CD8-positive, alpha-beta memory T cell (primary cell): ENCODE results near the gene BICDL2. TPM values are rescaled to one million over a fixed set of nuclear protein-coding genes. Genes with fewer than 3 reads are reported as not detected.

Experiments used
- CTCF ChIA-PET: fragments of 350-600 bp; sonication (Branson Sonifier 250); formaldehyde crosslinking; loops from one replicate; lab custom pipeline; 2021; ENCODE audit warnings: antibody characterized with exemption; lab: Charles Lee
- POLR2A ChIA-PET: fragments of 350-600 bp; sonication (Branson Sonifier 250); formaldehyde crosslinking; loops from one replicate; lab custom pipeline; 2021; ENCODE audit warnings: antibody characterized with exemption; lab: Charles Lee
- DNase-seq, 5 donors: peaks; one replicate each; pipeline versions ENCODE4 v3.0.0 to v3.0.0-alpha.2; 2020 to 2022; ENCODE audit warnings: mixed read lengths in 1 of 5
- H3K27ac ChIP-seq: one replicate; pipeline ENCODE4 v1.7.0; 2013; ENCODE audit warnings: low read depth, mild to moderate bottlenecking, low read length, moderate library complexity
- H3K27me3 ChIP-seq: 2 replicates; pipeline ENCODE4 v1.7.0; 2013; ENCODE audit warnings: low read length, mild to moderate bottlenecking; ENCODE audit not compliant: insufficient read depth, poor library complexity, severe bottlenecking
- H3K36me3 ChIP-seq: 2 replicates; pipeline ENCODE4 v1.7.0; 2013; ENCODE audit warnings: mild to moderate bottlenecking, low read length, moderate library complexity; ENCODE audit not compliant: insufficient read depth
- H3K4me1 ChIP-seq: 2 replicates; pipeline ENCODE4 v1.7.0; 2013; ENCODE audit warnings: mild to moderate bottlenecking, low read length, moderate library complexity; ENCODE audit not compliant: insufficient read depth
- H3K4me3 ChIP-seq: 2 replicates; pipeline ENCODE4 v1.7.0; 2013; ENCODE audit warnings: mild to moderate bottlenecking, low read length
- H3K9me3 ChIP-seq: 2 replicates; pipeline ENCODE4 v1.7.0; 2013; ENCODE audit warnings: mild to moderate bottlenecking, low read length
- H3K27ac Mint-ChIP-seq, 8 donors: one replicate each; pipeline ENCODE4 v1.8.0; 2020 to 2021; ENCODE audit warnings: mixed read lengths in 8 of 8, mild to moderate bottlenecking in 6 of 8, inconsistent platforms in 3 of 8, moderate library complexity in 3 of 8
- H3K27me3 Mint-ChIP-seq, 2 donors: one replicate each; pipeline ENCODE4 v1.8.0; 2020 to 2021; ENCODE audit warnings: mixed read lengths in 2 of 2, mild to moderate bottlenecking in 1 of 2, moderate library complexity in 1 of 2
- H3K36me3 Mint-ChIP-seq, 3 donors: one replicate each; pipeline ENCODE4 v1.8.0; 2020 to 2021; ENCODE audit warnings: mixed read lengths in 3 of 3, inconsistent platforms in 1 of 3, mild to moderate bottlenecking in 1 of 3
- H3K4me1 Mint-ChIP-seq, 3 donors: one replicate each; pipeline ENCODE4 v1.8.0; 2020 to 2021; ENCODE audit warnings: mixed read lengths in 3 of 3, inconsistent platforms in 1 of 3, mild to moderate bottlenecking in 1 of 3
- H3K4me3 Mint-ChIP-seq, 7 donors: one replicate each; pipeline ENCODE4 v1.8.0; 2020 to 2021; ENCODE audit warnings: mixed read lengths in 7 of 7, mild to moderate bottlenecking in 6 of 7, moderate library complexity in 4 of 7, inconsistent platforms in 2 of 7
- H3K9me3 Mint-ChIP-seq, 5 donors: one replicate each; pipeline ENCODE4 v1.8.0; 2020 to 2022; ENCODE audit warnings: mixed read lengths in 5 of 5, mild to moderate bottlenecking in 3 of 5, moderate library complexity in 2 of 5, inconsistent platforms in 1 of 5
- polyA plus RNA-seq: library from polyadenylated mRNA; unstranded; fragments of 300-500 nt; fragmentation: Illumina TruSeq; gene quantifications from one replicate; pipeline ENCODE4 v1.2.3, GENCODE V29; 2021
- total RNA-seq, 2 experiments: library from RNA; stranded (reverse); gene quantifications; one replicate each; pipeline ENCODE4 v1.2.3, GENCODE V29; 2021

The BICDL2 gene
- total and polyA plus RNA-seq, 3 experiments from 2014 or later: not detected

DNA sequence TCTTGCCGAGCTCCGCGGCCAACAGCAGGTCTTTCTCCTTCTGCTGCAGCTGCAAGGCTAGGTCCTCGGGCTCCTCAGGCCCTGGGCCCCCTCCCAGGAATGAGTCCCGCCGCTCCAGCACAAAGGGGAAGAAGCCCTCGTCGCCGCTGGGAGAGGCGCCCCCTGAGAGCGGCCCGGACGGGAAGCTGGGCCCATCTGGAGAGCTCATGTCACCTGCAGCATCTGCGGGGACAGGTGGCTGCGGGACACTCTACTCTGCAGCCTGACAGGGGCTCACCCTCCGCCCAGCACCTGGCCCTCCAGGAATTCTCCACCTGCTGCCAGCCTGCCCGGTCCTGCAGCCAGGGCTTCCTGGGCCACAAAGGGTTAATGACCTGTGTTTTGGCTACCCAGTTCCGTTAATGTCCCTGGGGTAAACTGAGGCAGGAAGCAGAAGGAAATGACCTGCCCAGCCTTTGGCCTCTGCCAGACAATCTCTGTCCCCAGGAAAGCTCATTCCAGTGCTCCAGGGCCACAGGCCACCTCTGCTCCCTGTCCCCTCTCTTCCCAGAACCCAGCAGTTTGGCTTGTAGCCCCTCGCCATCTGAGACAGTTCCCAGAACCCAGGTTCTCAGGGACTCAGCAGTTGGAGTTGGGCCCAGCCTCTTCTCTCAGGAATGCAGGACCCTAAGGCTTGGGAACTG lies 1.3 kb downstream of the BICDL2 start:
- Mint-ChIP-seq H3K4me3 (peak overlapping the region in 5 of 7 donors; percentile 3 to 64 (median 32)), H3K36me3 (no peaks in the 10 kb centered on the region), H3K27ac (peak overlapping the region in 1 of 8 donors; percentile 24), H3K9me3 (no peaks in the 10 kb centered on the region), H3K27me3 (peaks cover 50 to 66% of the 10 kb centered on the region in 2 donors), H3K4me1 (peaks cover 5 to 16% (median 9%) of the 10 kb centered on the region in 3 donors)
- Histone ChIP-seq H3K4me1 (peaks cover 11% of the 10 kb centered on the region), H3K27me3 (peaks cover 63% of the 10 kb centered on the region), H3K9me3 (no peaks in the 10 kb centered on the region), H3K4me3 (no peak overlapping the region), H3K36me3 (no peaks in the 10 kb centered on the region), H3K27ac (no peak overlapping the region)
- POLR2A ChIA-PET: interaction anchor here (0.8 to 1.3 kb wide), 3 partner anchors 10 to 90 kb away, joined by 4 to 14 read pairs (median 4); no protein-coding TSS in a partner anchor
- CTCF ChIA-PET: interaction anchor here (1.1 to 17.8 kb wide), 8 partner anchors 10 to 144 kb away, joined by 3 to 289 read pairs (median 10); partner anchors contain the start of genes CLDN9 and ZNF213
- no peak for DNase-seq

DNA sequence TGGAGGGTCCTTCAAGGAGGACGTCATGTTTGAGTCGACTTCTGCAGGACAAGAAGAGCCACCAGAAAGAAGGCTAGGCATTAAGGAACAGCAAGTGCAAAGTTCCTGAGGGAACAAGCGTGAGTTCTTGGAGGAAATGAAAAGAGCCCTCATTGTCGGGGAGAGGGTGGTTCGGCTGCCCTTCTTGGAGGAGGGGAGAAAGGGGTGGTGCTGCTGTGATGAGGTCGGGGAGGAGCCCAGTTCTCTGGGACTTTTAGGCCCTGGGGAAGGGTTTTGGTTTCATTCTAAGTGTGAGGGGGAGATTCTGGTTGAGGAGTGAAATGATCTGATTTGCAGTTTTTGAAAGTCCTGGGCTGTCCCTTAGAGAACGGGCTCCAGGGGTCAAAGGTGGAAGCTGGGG lies 4.1 kb downstream of the BICDL2 start:
- no peaks in the 10 kb centered on the region for H3K36me3 Mint-ChIP-seq
- H3K27ac Mint-ChIP-seq: no peak overlapping the region
- H3K4me1 Mint-ChIP-seq: peaks cover 19 to 41% (median 21%) of the 10 kb centered on the region in 3 donors
- ChIA-PET CTCF (interaction anchor here (0.8 to 17.8 kb wide), 16 partner anchors 9 to 135 kb away, joined by 3 to 289 read pairs (median 8); partner anchors contain the start of genes BICDL2, CLDN9, MMP25 and TNFRSF12A), POLR2A (interaction anchor here (1.4 kb wide), 1 partner anchor 97 kb away, joined by 5 read pairs; no protein-coding TSS in a partner anchor)
- no peak overlapping the region for H3K4me3 Mint-ChIP-seq
- Histone ChIP-seq H3K27ac (no peak overlapping the region), H3K27me3 (peaks cover 41% of the 10 kb centered on the region), H3K4me1 (peaks cover 31% of the 10 kb centered on the region), H3K4me3 (no peak overlapping the region), H3K36me3 (no peaks in the 10 kb centered on the region), H3K9me3 (no peaks in the 10 kb centered on the region)
- H3K27me3 Mint-ChIP-seq: peaks cover 44 to 50% of the 10 kb centered on the region in 2 donors
- H3K9me3 Mint-ChIP-seq: peaks cover 0 to 2% (median 0%) of the 10 kb centered on the region in 5 donors
- no peak for DNase-seq

DNA sequence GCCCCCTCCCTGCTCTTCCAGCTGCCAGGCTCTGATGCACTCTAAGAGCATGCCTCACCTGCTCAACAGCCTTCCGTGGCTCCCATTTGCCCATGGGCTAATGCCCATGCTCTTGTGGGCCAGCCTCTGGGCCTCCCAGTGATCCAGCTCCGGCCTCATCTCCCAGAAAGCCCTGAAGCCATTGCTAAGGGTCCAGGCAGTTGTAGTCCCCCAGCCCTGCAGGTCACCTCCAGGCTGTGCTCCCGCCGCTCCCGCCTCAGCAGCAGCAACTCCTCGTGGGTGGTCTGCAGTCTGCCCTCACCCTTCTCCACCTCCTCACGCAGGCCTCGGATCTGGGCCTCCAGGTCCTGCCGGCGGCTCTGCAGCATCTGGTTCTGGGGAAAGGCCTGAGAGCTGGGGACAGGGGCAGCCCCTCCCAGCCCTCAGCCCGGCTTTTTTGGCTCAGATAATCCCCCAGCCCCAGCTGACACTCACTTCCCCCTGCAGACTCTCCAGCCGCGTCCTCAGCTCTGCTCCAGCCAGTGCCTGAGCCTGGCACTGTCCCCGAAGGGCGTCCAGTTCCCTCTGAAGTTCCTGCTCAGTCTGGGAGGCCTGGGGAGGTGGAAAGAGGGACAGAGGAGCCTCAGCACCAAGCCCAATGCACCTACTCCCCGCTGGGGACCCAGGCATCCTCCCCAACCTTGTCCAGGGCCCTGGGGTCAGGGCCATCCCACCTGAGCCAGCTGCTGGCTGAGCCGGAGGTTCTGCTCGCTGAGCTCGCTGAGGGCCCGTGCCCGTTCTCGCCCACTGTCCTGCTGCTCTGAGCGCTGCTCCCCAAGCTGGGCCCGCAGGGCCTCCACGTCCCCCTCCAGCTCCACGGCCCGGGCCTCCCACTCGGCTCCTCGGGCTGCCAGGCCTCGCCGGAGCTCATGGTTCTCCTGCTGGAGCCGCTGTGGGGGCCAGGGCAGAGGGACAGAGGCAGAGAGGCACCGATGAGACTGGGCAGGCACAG lies 6.2 kb downstream of the BICDL2 start:
- H3K4me1 ChIP-seq: peaks cover 21% of the 10 kb centered on the region
- H3K4me3 Mint-ChIP-seq: peak overlapping the region in 6 of 7 donors; percentile 11 to 85 (median 68)
- CTCF ChIA-PET: interaction anchor here (0.8 to 17.8 kb wide), 17 partner anchors 10 to 179 kb away, joined by 3 to 289 read pairs (median 12); partner anchors contain the start of genes BICDL2, CLDN9, HCFC1R1 and IL32
- POLR2A ChIA-PET: interaction anchor here (0.9 to 1.4 kb wide), 6 partner anchors 13 to 128 kb away, joined by 3 to 6 read pairs (median 5); partner anchors contain the start of gene MMP25
- H3K4me1 Mint-ChIP-seq: peaks cover 12 to 38% (median 21%) of the 10 kb centered on the region in 3 donors
- H3K36me3 ChIP-seq: peaks cover 7% of the 10 kb centered on the region
- no peak overlapping the region for H3K4me3 ChIP-seq
- no peaks in the 10 kb centered on the region for H3K9me3 ChIP-seq
- no peak for DNase-seq
- no peak overlapping the region for H3K27ac ChIP-seq
- H3K9me3 Mint-ChIP-seq: peaks cover 0 to 2% (median 0%) of the 10 kb centered on the region in 5 donors
- peak overlapping the region in 1 of 8 donors; percentile 59 for H3K27ac Mint-ChIP-seq
- H3K27me3 Mint-ChIP-seq: peaks cover 32 to 37% of the 10 kb centered on the region in 2 donors
- peaks cover 22% of the 10 kb centered on the region for H3K27me3 ChIP-seq
- peaks cover 0 to 16% (median 0%) of the 10 kb centered on the region in 3 donors for H3K36me3 Mint-ChIP-seq

DNA sequence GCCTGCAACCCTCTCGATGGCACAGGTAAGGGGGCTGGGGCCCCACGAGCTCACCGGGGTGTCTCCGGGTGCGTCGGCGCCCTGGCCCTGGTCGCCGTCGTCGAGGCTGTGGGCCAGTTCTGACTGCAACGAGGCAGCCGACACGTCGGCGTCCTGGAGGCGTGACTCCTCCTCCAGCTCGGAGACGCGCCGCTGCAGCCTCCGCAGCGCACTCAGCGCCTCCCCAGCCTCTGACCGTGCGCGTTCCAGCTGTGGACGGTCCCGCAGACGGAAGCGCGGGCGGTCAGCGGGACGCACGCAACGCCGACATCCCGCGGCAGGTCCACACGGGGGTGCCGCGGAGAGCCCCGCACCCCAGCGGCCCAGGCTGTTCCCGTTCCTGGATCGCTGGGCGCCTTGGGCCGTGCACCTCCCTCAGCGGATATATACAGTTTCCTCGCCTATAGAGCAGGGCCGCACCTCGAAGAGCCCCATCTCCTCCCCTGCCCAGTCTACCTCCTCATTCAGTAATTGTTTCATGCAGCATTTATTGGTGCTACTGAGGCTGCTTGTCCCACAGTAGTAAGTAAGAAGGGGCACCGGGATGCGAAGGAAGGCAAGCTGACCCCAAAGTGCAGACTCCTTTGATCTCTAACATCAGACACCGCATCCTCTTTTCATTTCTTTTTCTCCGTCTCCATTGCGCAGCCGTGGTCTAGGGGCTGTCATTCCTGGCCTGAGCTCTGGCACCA lies 7.1 kb downstream of the BICDL2 start:
- H3K27me3 ChIP-seq: peaks cover 18% of the 10 kb centered on the region
- H3K4me3 ChIP-seq: peak overlapping the region; percentile 8

DNA sequence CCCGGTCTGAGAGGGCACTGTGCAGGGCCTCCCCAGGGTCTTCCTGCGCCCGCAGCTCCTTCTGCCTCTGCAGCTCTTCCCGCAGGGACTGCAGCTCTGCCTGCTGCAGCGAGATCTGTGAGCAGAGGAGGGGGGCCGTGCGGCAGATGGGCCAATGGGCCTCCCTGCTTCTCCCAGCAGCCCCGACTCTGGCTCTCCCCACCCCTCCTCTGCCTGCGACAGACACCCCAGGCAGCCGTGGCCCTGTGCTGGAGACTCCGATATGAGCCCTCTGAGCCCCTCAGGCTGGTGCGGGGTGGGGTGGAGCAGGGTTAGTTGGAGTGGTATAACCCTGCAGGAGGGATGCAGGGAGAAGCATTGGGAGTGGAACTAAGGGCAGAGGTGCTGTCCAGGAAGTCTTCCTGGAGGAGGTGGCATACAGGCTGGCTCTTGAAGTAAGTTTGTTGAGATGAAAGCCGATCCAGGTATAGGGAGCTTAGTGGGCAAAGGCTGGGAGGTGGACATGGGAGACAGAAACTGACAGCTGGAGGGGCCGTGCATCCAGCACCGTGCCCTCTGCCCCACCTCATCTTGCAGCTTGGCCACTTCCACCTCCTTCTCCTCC lies 7.9 kb downstream of the BICDL2 start:
- POLR2A ChIA-PET: interaction anchor here (0.6 to 1.5 kb wide), 6 partner anchors 9 to 91 kb away, joined by 3 to 7 read pairs (median 4); partner anchors contain the start of genes IL32 and TNFRSF12A
- Mint-ChIP-seq H3K36me3 (peaks cover 0 to 21% (median 3%) of the 10 kb centered on the region in 3 donors), H3K9me3 (peaks cover 0 to 2% (median 0%) of the 10 kb centered on the region in 5 donors), H3K27ac (no peak overlapping the region), H3K4me1 (peaks cover 18 to 43% (median 27%) of the 10 kb centered on the region in 3 donors), H3K27me3 (peaks cover 21 to 24% of the 10 kb centered on the region in 2 donors), H3K4me3 (peak overlapping the region; percentile 3 to 73 (median 28))
- CTCF ChIA-PET: interaction anchor here (0.6 to 17.8 kb wide), 18 partner anchors 8 to 236 kb away, joined by 3 to 289 read pairs (median 4); partner anchors contain the start of genes BICDL2, CLDN9, HCFC1R1 and IL32
- DNase-seq: no peak
- Histone ChIP-seq H3K27ac (no peak overlapping the region), H3K4me1 (peaks cover 24% of the 10 kb centered on the region), H3K4me3 (peak overlapping the region; percentile 8), H3K36me3 (peaks cover 7% of the 10 kb centered on the region), H3K9me3 (no peaks in the 10 kb centered on the region), H3K27me3 (peaks cover 18% of the 10 kb centered on the region)

More for the DNA sequence above, 7.1 kb downstream of the BICDL2 start:
- H3K36me3 ChIP-seq: peaks cover 7% of the 10 kb centered on the region
- H3K27ac ChIP-seq: no peak overlapping the region
- H3K27me3 Mint-ChIP-seq: peaks cover 27 to 30% of the 10 kb centered on the region in 2 donors
- peaks cover 0 to 2% (median 0%) of the 10 kb centered on the region in 5 donors for H3K9me3 Mint-ChIP-seq
- DNase-seq: no peak
- H3K4me1 Mint-ChIP-seq: peaks cover 12 to 38% (median 21%) of the 10 kb centered on the region in 3 donors
- CTCF ChIA-PET: interaction anchor here (0.8 to 17.8 kb wide), 11 partner anchors 9 to 138 kb away, joined by 3 to 289 read pairs (median 58); partner anchors contain the start of genes BICDL2, CLDN9, HCFC1R1 and MMP25
- H3K4me1 ChIP-seq: peaks cover 20% of the 10 kb centered on the region
- H3K27ac Mint-ChIP-seq: peak overlapping the region in 2 of 8 donors; percentile 59 to 82
- POLR2A ChIA-PET: interaction anchor here (0.9 to 1.2 kb wide), 4 partner anchors 19 to 129 kb away, joined by 3 to 5 read pairs (median 3); no protein-coding TSS in a partner anchor
- H3K9me3 ChIP-seq: no peaks in the 10 kb centered on the region
- H3K36me3 Mint-ChIP-seq: peaks cover 0 to 16% (median 0%) of the 10 kb centered on the region in 3 donors
- H3K4me3 Mint-ChIP-seq: peak overlapping the region; percentile 28 to 85 (median 67)

DNA sequence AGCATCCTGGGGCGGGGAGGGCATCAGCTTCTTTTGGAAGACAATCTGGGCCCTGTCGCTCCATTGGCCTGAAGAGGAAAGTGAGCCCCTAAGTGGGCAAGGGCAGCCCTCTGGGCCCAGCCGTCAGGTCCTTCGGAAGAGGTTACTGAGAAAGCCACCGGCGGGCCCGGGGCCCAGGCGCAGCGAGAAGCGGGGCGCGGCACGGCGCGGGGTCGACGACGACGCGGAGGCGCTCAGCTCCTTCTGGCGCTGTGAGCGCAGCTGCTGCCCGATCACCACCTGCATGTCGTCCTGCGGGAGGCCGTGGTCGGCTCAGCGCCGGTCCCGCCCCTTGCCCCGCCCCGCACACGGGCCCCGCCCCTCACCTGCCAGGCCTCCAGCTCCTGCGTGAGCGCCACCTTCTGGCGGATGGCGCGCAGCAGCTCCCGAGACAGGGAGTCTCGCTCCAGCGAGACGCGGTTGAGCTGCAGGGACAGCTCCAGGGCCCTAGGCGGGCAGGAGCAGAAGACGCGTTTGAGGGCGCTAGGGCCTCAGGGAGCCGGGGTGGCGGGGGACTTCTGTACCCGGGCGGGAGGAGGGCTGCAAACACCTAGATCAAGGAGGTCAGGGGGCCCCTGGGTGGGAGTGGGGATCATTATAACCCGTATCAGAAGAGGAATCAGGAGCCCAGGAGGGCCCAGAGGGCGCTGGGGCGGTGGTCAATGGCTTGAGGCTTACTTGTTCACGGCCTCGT lies 8.6 kb downstream of the BICDL2 start:
- H3K9me3 Mint-ChIP-seq: peaks cover 0 to 2% (median 0%) of the 10 kb centered on the region in 5 donors
- no peak overlapping the region for H3K27ac ChIP-seq
- peaks cover 0 to 22% (median 3%) of the 10 kb centered on the region in 3 donors for H3K36me3 Mint-ChIP-seq
- peaks cover 15% of the 10 kb centered on the region for H3K27me3 ChIP-seq
- ChIA-PET CTCF (interaction anchor here (0.6 to 17.8 kb wide), 23 partner anchors 7 to 548 kb away, joined by 3 to 289 read pairs (median 3); partner anchors contain the start of genes BICDL2, CLDN9, HCFC1R1 and IL32), POLR2A (interaction anchor here (0.6 to 1.8 kb wide), 6 partner anchors 8 to 91 kb away, joined by 3 to 7 read pairs (median 4); partner anchors contain the start of genes IL32 and TNFRSF12A)
- H3K27me3 Mint-ChIP-seq: peaks cover 15 to 18% of the 10 kb centered on the region in 2 donors
- peaks cover 30% of the 10 kb centered on the region for H3K4me1 ChIP-seq
- no peaks in the 10 kb centered on the region for H3K9me3 ChIP-seq
- H3K27ac Mint-ChIP-seq: no peak overlapping the region
- no peak overlapping the region for H3K4me3 ChIP-seq
- peak overlapping the region in 4 of 7 donors; percentile 38 to 65 (median 52) for H3K4me3 Mint-ChIP-seq
- peaks cover 25 to 47% (median 30%) of the 10 kb centered on the region in 3 donors for H3K4me1 Mint-ChIP-seq
- H3K36me3 ChIP-seq: peaks cover 7% of the 10 kb centered on the region
- peak; percentile 74 to 88 (median 84) for DNase-seq
